ENCODE data around the gene FARP2. TPM values are rescaled to one million over a fixed set of nuclear protein-coding genes. Genes with fewer than 3 reads are reported as not detected.
"Not testable (repeated sequence)": the region's sequence is repeated elsewhere in the genome, so short reads cannot be mapped to it uniquely, and the experiment has no call there.

FARP2 gene
- total RNA-seq, 6 donors from 2014 or later, result 33.4 to 96.4 (median 42.2) TPM

- H3K36me3 ChIP-seq, result peaks cover 0 to 59% (median 16%) of the 10 kb centered on the region in 4 donors
- TF ChIP-seq POLR2AphosphoS5 (IDR thresholded peaks at IDR 0.05) (no peak), EP300 (IDR thresholded peaks at IDR 0.05) (no peak), CTCF (IDR thresholded peaks at IDR 0.05) (no peak), POLR2A (IDR thresholded peaks at IDR 0.05) (no peak)
- DNase-seq, result no peak
- no peaks in the 10 kb centered on the region for H3K4me1 ChIP-seq
- H3K9me3 ChIP-seq, result no peaks in the 10 kb centered on the region
- ATAC-seq (ENCODE audit: low FRiP score in 2 of 2), result no peak
- WGBS, 2 donors, result 85 to 89% methylated on average over 2 of the region's 2 CpGs
- H3K27me3 ChIP-seq, result no peaks in the 10 kb centered on the region
- no peak overlapping the region for H3K27ac ChIP-seq
- H3K4me3 ChIP-seq, result no peak overlapping the region
Measured at GRCh38 chr2:241445426-241445825, 89.3 kb downstream of the FARP2 start.

GRCh38 chr2:241450092-241450491, 94.0 kb downstream of the FARP2 start:
- H3K4me1 ChIP-seq; H3K27ac ChIP-seq; DNase-seq; H3K4me3 ChIP-seq; ATAC-seq (ENCODE audit: low FRiP score in 2 of 2); H3K27me3 ChIP-seq; H3K9me3 ChIP-seq: not testable (repeated sequence)
- peaks cover 0 to 17% (median 1%) of the 10 kb centered on the region in 4 donors for H3K36me3 ChIP-seq
- 92% methylated on average over 7 of the region's 7 CpGs for WGBS, 2 donors

- WGBS, 2 donors, result 84 to 88% methylated on average over 10 of the region's 10 CpGs
Measured at GRCh38 chr2:241451840-241452506, 95.9 kb downstream of the FARP2 start.

GRCh38 chr2:241453919-241454318, 97.8 kb downstream of the FARP2 start:
- not testable (repeated sequence) for H3K4me1 ChIP-seq

More at GRCh38 chr2:241451840-241452506, 95.9 kb downstream of the FARP2 start:
- no peak for ATAC-seq (ENCODE audit: low FRiP score in 2 of 2)
- Histone ChIP-seq H3K9me3 (no peaks in the 10 kb centered on the region), H3K36me3 (peaks cover 0 to 4% (median 1%) of the 10 kb centered on the region in 4 donors), H3K27me3 (no peaks in the 10 kb centered on the region), H3K27ac (no peak overlapping the region), H3K4me1 (no peaks in the 10 kb centered on the region), H3K4me3 (no peak overlapping the region)
- TF ChIP-seq POLR2AphosphoS5 (IDR thresholded peaks at IDR 0.05) (no peak), EP300 (IDR thresholded peaks at IDR 0.05) (no peak), CTCF (IDR thresholded peaks at IDR 0.05) (no peak), POLR2A (IDR thresholded peaks at IDR 0.05) (no peak)
- no peak for DNase-seq

GRCh38 chr2:241454837-241455485, 98.9 kb downstream of the FARP2 start:
- H3K36me3 ChIP-seq, result no peaks in the 10 kb centered on the region
- no peak for ATAC-seq (ENCODE audit: low FRiP score in 2 of 2)
- no peaks in the 10 kb centered on the region for H3K4me1 ChIP-seq
- TF ChIP-seq POLR2AphosphoS5 (IDR thresholded peaks at IDR 0.05) (no peak), EP300 (IDR thresholded peaks at IDR 0.05) (no peak), POLR2A (IDR thresholded peaks at IDR 0.05) (no peak), CTCF (IDR thresholded peaks at IDR 0.05) (no peak)
- no peak overlapping the region for H3K4me3 ChIP-seq
- DNase-seq, result no peak
- WGBS, 2 donors, result 58 to 68% methylated on average over 3 of the region's 3 CpGs
- no peaks in the 10 kb centered on the region for H3K27me3 ChIP-seq
- no peak overlapping the region for H3K27ac ChIP-seq
- H3K9me3 ChIP-seq, result no peaks in the 10 kb centered on the region

More at GRCh38 chr2:241453919-241454318, 97.8 kb downstream of the FARP2 start:
- DNase-seq; H3K9me3 ChIP-seq; H3K4me3 ChIP-seq; H3K27ac ChIP-seq; ATAC-seq (ENCODE audit: low FRiP score in 2 of 2); H3K36me3 ChIP-seq; H3K27me3 ChIP-seq: not testable (repeated sequence)
- 94 to 98% methylated on average over 9 of the region's 9 CpGs for WGBS, 2 donors

- Histone ChIP-seq H3K36me3 (no peaks in the 10 kb centered on the region), H3K4me3 (no peak overlapping the region), H3K4me1 (peaks cover 0 to 2% (median 0%) of the 10 kb centered on the region in 4 donors), H3K27ac (no peak overlapping the region), H3K9me3 (no peaks in the 10 kb centered on the region), H3K27me3 (no peaks in the 10 kb centered on the region)
- ATAC-seq (ENCODE audit: low FRiP score in 2 of 2) (no peak), DNase-seq (no peak)
- TF ChIP-seq POLR2AphosphoS5 (IDR thresholded peaks at IDR 0.05) (no peak), EP300 (IDR thresholded peaks at IDR 0.05) (no peak), CTCF (IDR thresholded peaks at IDR 0.05) (no peak), POLR2A (IDR thresholded peaks at IDR 0.05) (no peak)
- WGBS, 2 donors, result 86 to 87% methylated on average over 7 to 11 of the region's 11 CpGs
Measured at GRCh38 chr2:241456546-241456945, 100.5 kb downstream of the FARP2 start.
